LNCaP clone FGC (cell line): ENCODE measurements around the gene KRTAP3-3.

ENCODE experiments used
- DNase-seq: peaks from one replicate; pipeline ENCODE4 v3.0.0-alpha.2; 2011; ENCODE audit warnings: low read depth
- H3K4me3 ChIP-seq: 2 replicates; pipeline ENCODE4 v1.5.1; 2011; ENCODE audit warnings: mild to moderate bottlenecking, low read depth, low read length, control low read depth
- CTCF ChIP-seq: IDR thresholded peaks from 2 replicates; pipeline ENCODE4 v1.5.1; 2012; ENCODE audit warnings: mild to moderate bottlenecking; ENCODE audit not compliant: control insufficient read depth, insufficient read depth; ENCODE audit errors: extremely low read depth

The KRTAP3-3 gene

DNA sequence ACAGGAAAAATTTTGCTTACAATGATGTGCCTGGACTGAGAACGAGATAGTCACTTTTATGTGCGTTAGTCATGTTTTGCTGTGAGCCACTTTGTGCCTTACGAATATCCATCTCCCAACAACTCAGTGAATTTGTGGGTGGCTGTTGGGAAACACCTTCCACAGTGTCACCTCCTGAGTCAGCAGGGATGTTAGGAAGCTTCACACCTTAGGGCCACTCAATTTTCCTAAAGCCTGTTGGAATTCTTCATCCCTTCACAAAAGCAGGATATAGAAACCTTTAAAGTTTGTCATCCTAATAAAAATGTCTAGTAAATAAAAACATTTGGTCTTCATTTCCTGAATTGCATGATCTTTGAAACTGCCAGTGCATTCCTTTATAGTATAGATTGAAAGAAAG is 19.2 kb upstream of the KRTAP3-3 start:
- no peak overlapping the region for H3K4me3 ChIP-seq
- no peak for DNase-seq
- TF ChIP-seq CTCF = no peak

- TF ChIP-seq CTCF = no peak
- H3K4me3 ChIP-seq = no peak overlapping the region
- no peak for DNase-seq
Observed at GRCh38 chr17:41012326-41013120, 18.6 kb upstream of the KRTAP3-3 start.

GRCh38 chr17:41010441-41010840 is 16.5 kb upstream of the KRTAP3-3 start:
- no peak for DNase-seq
- no peak overlapping the region for H3K4me3 ChIP-seq
- TF ChIP-seq CTCF = no peak

- DNase-seq = no peak
- TF ChIP-seq CTCF = no peak
- H3K4me3 ChIP-seq = no peak overlapping the region
Observed at GRCh38 chr17:41009936-41010335, 16.0 kb upstream of the KRTAP3-3 start.

DNA sequence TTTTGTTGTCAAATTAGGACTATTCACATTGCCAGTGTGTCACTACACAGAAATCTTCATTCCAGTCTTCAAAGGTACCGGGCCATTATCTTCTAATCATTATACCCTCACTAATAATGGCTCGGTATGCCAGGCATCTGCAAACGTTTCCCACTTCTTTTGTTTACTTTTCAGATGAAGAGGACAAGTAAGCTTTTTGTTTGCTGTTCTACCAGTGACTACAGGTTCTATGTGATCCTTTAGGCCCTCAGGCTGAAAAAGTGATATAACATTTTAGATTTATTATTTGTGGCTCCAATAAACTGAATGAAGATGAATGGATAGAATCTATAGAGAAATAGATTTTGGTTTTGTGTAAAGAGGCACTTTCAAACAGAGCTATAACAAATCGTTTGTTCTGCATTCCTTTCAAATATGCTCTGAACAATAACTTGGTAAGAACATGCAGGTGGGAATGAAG is 15.4 kb upstream of the KRTAP3-3 start:
- DNase-seq = peak; percentile 81
- H3K4me3 ChIP-seq = no peak overlapping the region
- no peak for TF ChIP-seq CTCF

- no peak within 1 kb of the TSS for H3K4me3 ChIP-seq
- TF ChIP-seq CTCF = no peak
- DNase-seq = no peak
Observed at GRCh38 chr17:41008811-41009210, 14.8 kb upstream of the KRTAP3-3 start, which contains the start of gene KRTAP3-1. Gene KRTAP3-1 (minus strand): TSS chr17:41009128. CDS start chr17:41009074, 54 bp downstream.

DNA sequence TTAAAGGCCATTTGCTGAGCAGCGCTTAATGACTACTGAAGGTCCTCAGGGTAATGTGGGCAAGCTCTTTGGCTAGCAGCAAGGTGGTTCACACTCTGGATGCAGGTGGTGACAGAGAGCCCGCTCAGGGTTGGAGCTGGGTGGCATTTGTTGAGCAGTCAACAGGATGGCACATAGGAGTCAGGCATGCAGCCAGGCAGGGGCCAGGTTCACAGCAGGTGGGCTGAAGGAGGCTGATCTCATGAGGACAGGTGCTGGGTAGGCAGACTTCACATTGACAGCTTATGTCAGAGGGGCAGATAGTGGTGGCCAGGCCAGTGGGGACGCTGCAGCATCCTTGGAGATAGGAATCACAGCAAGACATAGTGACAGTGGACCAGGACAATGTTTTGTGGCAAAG is 10.4 kb upstream of the KRTAP3-3 start:
- TF ChIP-seq CTCF = no peak
- H3K4me3 ChIP-seq = no peak overlapping the region
- no peak for DNase-seq
